GM23338 (cell line): Measurements from ENCODE around the gene GPALPP1.

ENCODE experiments used
- CREB1 ChIP-seq: fragments of 250-450 bp; sonication (Bioruptor Pico); IDR thresholded peaks from 2 replicates; pipeline ENCODE4 v1.5.0; 2020; ENCODE audit warnings: low read depth, mild to moderate bottlenecking, moderate library complexity
- EZH2 ChIP-seq: fragments of 200-600 bp; sonication (generic); IDR thresholded peaks from one replicate; pipeline ENCODE4 v1.8.0; 2017; ENCODE audit warnings: antibody characterized with exemption, mild to moderate bottlenecking, low read depth; ENCODE audit not compliant: unreplicated experiment
- EZH2phosphoT487 ChIP-seq: fragments of 200-600 bp; sonication (generic); IDR thresholded peaks from one replicate; pipeline ENCODE4 v1.8.1; 2018; ENCODE audit warnings: antibody characterized with exemption; ENCODE audit not compliant: unreplicated experiment
- JUNB ChIP-seq: IDR thresholded peaks from one replicate; pipeline ENCODE4 v1.6.1; 2016; ENCODE audit warnings: antibody characterized with exemption; ENCODE audit not compliant: unreplicated experiment
- POLR2AphosphoS5 ChIP-seq: IDR thresholded peaks from 2 replicates; pipeline ENCODE4 v1.6.1; 2016; ENCODE audit warnings: antibody characterized with exemption, low read depth
- REST ChIP-seq: IDR thresholded peaks from one replicate; pipeline ENCODE4 v1.6.1; 2018; ENCODE audit warnings: antibody characterized with exemption; ENCODE audit not compliant: unreplicated experiment
- ZNF114 ChIP-seq: fragments of 250-450 bp; sonication (Bioruptor Pico); IDR thresholded peaks from 2 replicates; pipeline ENCODE4 v1.5.0; 2020; ENCODE audit warnings: mild to moderate bottlenecking, moderate library complexity
- TF ChIP-seq, protein P1 (sequence below), 2 experiments: fragments of 200-600 bp in 1 of 2; sonication (generic) in 1 of 2; conservative IDR thresholded peaks; 2 replicates each; pipeline versions ENCODE4 v1.5.1 to v1.6.1; 2016 to 2017; ENCODE audit warnings: antibody characterized with exemption in 2 of 2, low read depth in 2 of 2, mild to moderate bottlenecking in 2 of 2, moderate library complexity in 1 of 2
- TF ChIP-seq, protein P2 (sequence below): IDR thresholded peaks from 2 replicates; pipeline ENCODE4 v1.6.1; 2016; ENCODE audit warnings: antibody characterized with exemption

- TF ChIP-seq CREB1 (CRISPR knock-in tag) (no peak), POLR2AphosphoS5 (no peak), EZH2 (no peak), JUNB (no peak), ZNF114 (CRISPR knock-in tag) (no peak), REST (no peak), EZH2phosphoT487 (no peak)
- TF ChIP-seq, protein P1, sequence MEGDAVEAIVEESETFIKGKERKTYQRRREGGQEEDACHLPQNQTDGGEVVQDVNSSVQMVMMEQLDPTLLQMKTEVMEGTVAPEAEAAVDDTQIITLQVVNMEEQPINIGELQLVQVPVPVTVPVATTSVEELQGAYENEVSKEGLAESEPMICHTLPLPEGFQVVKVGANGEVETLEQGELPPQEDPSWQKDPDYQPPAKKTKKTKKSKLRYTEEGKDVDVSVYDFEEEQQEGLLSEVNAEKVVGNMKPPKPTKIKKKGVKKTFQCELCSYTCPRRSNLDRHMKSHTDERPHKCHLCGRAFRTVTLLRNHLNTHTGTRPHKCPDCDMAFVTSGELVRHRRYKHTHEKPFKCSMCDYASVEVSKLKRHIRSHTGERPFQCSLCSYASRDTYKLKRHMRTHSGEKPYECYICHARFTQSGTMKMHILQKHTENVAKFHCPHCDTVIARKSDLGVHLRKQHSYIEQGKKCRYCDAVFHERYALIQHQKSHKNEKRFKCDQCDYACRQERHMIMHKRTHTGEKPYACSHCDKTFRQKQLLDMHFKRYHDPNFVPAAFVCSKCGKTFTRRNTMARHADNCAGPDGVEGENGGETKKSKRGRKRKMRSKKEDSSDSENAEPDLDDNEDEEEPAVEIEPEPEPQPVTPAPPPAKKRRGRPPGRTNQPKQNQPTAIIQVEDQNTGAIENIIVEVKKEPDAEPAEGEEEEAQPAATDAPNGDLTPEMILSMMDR (conservative IDR thresholded peaks at IDR 0.05; ENCODE audit: low read depth in 2 of 2), result no peak
- TF ChIP-seq, protein P2, sequence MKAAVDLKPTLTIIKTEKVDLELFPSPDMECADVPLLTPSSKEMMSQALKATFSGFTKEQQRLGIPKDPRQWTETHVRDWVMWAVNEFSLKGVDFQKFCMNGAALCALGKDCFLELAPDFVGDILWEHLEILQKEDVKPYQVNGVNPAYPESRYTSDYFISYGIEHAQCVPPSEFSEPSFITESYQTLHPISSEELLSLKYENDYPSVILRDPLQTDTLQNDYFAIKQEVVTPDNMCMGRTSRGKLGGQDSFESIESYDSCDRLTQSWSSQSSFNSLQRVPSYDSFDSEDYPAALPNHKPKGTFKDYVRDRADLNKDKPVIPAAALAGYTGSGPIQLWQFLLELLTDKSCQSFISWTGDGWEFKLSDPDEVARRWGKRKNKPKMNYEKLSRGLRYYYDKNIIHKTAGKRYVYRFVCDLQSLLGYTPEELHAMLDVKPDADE, result no peak
These were observed 603 bp downstream of the GPALPP1 start for GRCh38 chr13:44989941-44990340.
